Mammary epithelial cell (primary cell): ENCODE data around the gene MESP1.
"Not testable (repeated sequence)": the region's sequence is repeated elsewhere in the genome, so short reads cannot be mapped to it uniquely, and the experiment has no call there.

ENCODE experiments used
- EZH2 ChIP-seq: IDR thresholded peaks from 2 replicates; pipeline ENCODE4 v1.6.1; 2012; ENCODE audit warnings: low read length, inconsistent platforms, borderline replicate concordance
- TF ChIP-seq, protein P1 (sequence below), 2 donors: IDR thresholded peaks in 1 of 2; conservative IDR thresholded peaks in 1 of 2; 2 replicates each; pipeline ENCODE4 v1.5.1; 2011 to 2012; ENCODE audit warnings: inconsistent platforms in 2 of 2, low read length in 2 of 2, mild to moderate bottlenecking in 2 of 2, control low read depth in 1 of 2, low read depth in 1 of 2; ENCODE audit not compliant: insufficient read depth in 1 of 2; ENCODE audit errors: extremely low read depth in 1 of 2

- TF ChIP-seq, protein P1, sequence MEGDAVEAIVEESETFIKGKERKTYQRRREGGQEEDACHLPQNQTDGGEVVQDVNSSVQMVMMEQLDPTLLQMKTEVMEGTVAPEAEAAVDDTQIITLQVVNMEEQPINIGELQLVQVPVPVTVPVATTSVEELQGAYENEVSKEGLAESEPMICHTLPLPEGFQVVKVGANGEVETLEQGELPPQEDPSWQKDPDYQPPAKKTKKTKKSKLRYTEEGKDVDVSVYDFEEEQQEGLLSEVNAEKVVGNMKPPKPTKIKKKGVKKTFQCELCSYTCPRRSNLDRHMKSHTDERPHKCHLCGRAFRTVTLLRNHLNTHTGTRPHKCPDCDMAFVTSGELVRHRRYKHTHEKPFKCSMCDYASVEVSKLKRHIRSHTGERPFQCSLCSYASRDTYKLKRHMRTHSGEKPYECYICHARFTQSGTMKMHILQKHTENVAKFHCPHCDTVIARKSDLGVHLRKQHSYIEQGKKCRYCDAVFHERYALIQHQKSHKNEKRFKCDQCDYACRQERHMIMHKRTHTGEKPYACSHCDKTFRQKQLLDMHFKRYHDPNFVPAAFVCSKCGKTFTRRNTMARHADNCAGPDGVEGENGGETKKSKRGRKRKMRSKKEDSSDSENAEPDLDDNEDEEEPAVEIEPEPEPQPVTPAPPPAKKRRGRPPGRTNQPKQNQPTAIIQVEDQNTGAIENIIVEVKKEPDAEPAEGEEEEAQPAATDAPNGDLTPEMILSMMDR (conservative IDR thresholded peaks at IDR 0.05 in 1 of 2, IDR thresholded peaks at IDR 0.05 in 1 of 2; ENCODE audit: extremely low read depth in 1 of 2, insufficient read depth in 1 of 2, low read depth in 1 of 2, low read length in 2 of 2) = not testable (repeated sequence)
- not testable (repeated sequence) for TF ChIP-seq EZH2
Measured at GRCh38 chr15:89788585-89788984, 37.5 kb upstream of the MESP1 start.
